Islet precursor cell (in vitro differentiated cells): ENCODE measurements around the gene SLC11A1.
A peak's percentile ranks its signal among the peaks of the same experiment; 100 is the strongest.

Source experiments
- DNase-seq: peaks from one replicate; pipeline ENCODE4 v3.0.0-alpha.2; 2018

SLC11A1 gene

GRCh38 chr2:218406209-218406948 is 24.3 kb downstream of the SLC11A1 start:
- DNase-seq = peak; percentile 99

GRCh38 chr2:218406949-218407618 is 25.0 kb downstream of the SLC11A1 start:
- no peak for DNase-seq

GRCh38 chr2:218407717-218408116 is 25.6 kb downstream of the SLC11A1 start:
- DNase-seq = no peak

- DNase-seq = no peak
Observed at GRCh38 chr2:218418321-218418716, 36.2 kb downstream of the SLC11A1 start.

GRCh38 chr2:218418717-218419458 is 36.8 kb downstream of the SLC11A1 start, which contains the start of gene VIL1:
Gene VIL1 (plus strand): TSS chr2:218419123. CDS start chr2:218423779, 4,656 bp downstream.
- no peak for DNase-seq

GRCh38 chr2:218419630-218420216 is 37.6 kb downstream of the SLC11A1 start:
- DNase-seq = no peak

- DNase-seq = no peak
Observed at GRCh38 chr2:218421027-218421426, 39.0 kb downstream of the SLC11A1 start.

GRCh38 chr2:218422403-218423086 is 40.5 kb downstream of the SLC11A1 start:
- DNase-seq = no peak

- DNase-seq = no peak
Observed at GRCh38 chr2:218423584-218423983, 41.5 kb downstream of the SLC11A1 start.

GRCh38 chr2:218425531-218425930 is 43.5 kb downstream of the SLC11A1 start:
- DNase-seq = no peak

- no peak for DNase-seq
Observed at GRCh38 chr2:218427741-218428140, 45.7 kb downstream of the SLC11A1 start.

GRCh38 chr2:218428846-218429558 is 46.9 kb downstream of the SLC11A1 start:
- DNase-seq = no peak

GRCh38 chr2:218429911-218430692 is 48.0 kb downstream of the SLC11A1 start:
- DNase-seq = no peak

GRCh38 chr2:218430721-218431120 is 48.6 kb downstream of the SLC11A1 start:
- DNase-seq = no peak

GRCh38 chr2:218431878-218432277 is 49.8 kb downstream of the SLC11A1 start:
- DNase-seq = no peak

- peak; percentile 31 for DNase-seq
Observed at GRCh38 chr2:218432676-218433365, 50.7 kb downstream of the SLC11A1 start.

- peak; percentile 34 for DNase-seq
Observed at GRCh38 chr2:218434456-218434855, 52.4 kb downstream of the SLC11A1 start.

GRCh38 chr2:218435003-218435982 is 53.2 kb downstream of the SLC11A1 start:
- peak; percentile 54 for DNase-seq

GRCh38 chr2:218436992-218437391 is 54.9 kb downstream of the SLC11A1 start:
- peak; percentile 29 for DNase-seq
